Measurements from ENCODE around the gene SULT4A1.

- TF ChIP-seq ZBTB8A (IDR thresholded peaks at IDR 0.05; ENCODE audit: partially characterized antibody) (no peak), CTCF (IDR thresholded peaks at IDR 0.05 in 2 of 3, conservative IDR thresholded peaks at IDR 0.05 in 1 of 3; ENCODE audit: insufficient read depth in 2 of 3, low read depth in 1 of 3, low read length in 3 of 3) (no peak), EP300 (IDR thresholded peaks at IDR 0.05; ENCODE audit: low read length) (no peak), MAFK (IDR thresholded peaks at IDR 0.05; ENCODE audit: low read length) (no peak)
These were observed 32.1 kb downstream of the SULT4A1 start for GRCh38 chr22:43829904-43830851.
